Dermis microvascular lymphatic vessel endothelial cell (primary cell): Measurements from ENCODE around the gene OR10G8. TPM values are rescaled to one million over a fixed set of nuclear protein-coding genes. Genes with fewer than 3 reads are reported as not detected.

Experiments
- DNase-seq, 2 donors: peaks; one replicate each; pipeline versions ENCODE4 v3.0.0 to v3.0.0-alpha.2; 2010; ENCODE audit warnings: low read depth in 2 of 2
- total RNA-seq: library from RNA; depleted of rRNA; stranded (reverse); fragments of >200 nt; gene quantifications from 2 replicates; pipeline ENCODE4 v1.2.1, GENCODE V29; 2014

Gene OR10G8
- total RNA-seq, 1 donor from 2014 or later, result not detected

GRCh38 chr11:124078591-124078990, 52.0 kb downstream of the OR10G8 start:
- no peak for DNase-seq

- no peak for DNase-seq
Observed at GRCh38 chr11:124079631-124080326, 53.2 kb downstream of the OR10G8 start.

Other genes with a start within 250 kb of the OR10G8 start
- not detected in 2 replicates for gene OR6M1, start 220.4 kb upstream of the OR10G8 start, total RNA-seq
- gene TMEM225, start 141.1 kb upstream of the OR10G8 start, total RNA-seq, result not detected in 2 replicates
- not detected in 2 replicates for gene OR8D4, start 124.6 kb upstream of the OR10G8 start, total RNA-seq
- gene OR4D5, start 87.2 kb upstream of the OR10G8 start, total RNA-seq, result not detected in 2 replicates
- gene OR6T1, start 83.0 kb upstream of the OR10G8 start, total RNA-seq, result not detected in 2 replicates
- gene OR10S1, start 49.0 kb upstream of the OR10G8 start, total RNA-seq, result not detected in 2 replicates
- gene OR10G6, start 31.6 kb upstream of the OR10G8 start, total RNA-seq, result not detected in 2 replicates
- not detected in 2 replicates for gene OR10G4, start 13.8 kb upstream of the OR10G8 start, total RNA-seq
- gene OR10G9, start 3.8 kb upstream of the OR10G8 start, total RNA-seq, result not detected in 2 replicates
- gene OR10G7, start 14.5 kb downstream of the OR10G8 start, total RNA-seq, result not detected in 2 replicates
- 3.6 and 4.6 TPM in 2 replicates for gene VWA5A, start 88.7 kb downstream of the OR10G8 start, total RNA-seq
- not detected in 2 replicates for gene OR10D3, start 156.5 kb downstream of the OR10G8 start, total RNA-seq
- gene OR8G1, start 214.3 kb downstream of the OR10G8 start, total RNA-seq, result under 0.01 TPM in 1 of 2 replicates, not detected in the other
- gene OR8G5, start 229.6 kb downstream of the OR10G8 start, total RNA-seq, result not detected in 2 replicates